ENCODE results near the gene ISG15. TPM values are rescaled to one million over a fixed set of nuclear protein-coding genes. Genes with fewer than 3 reads are reported as not detected.

The ISG15 gene
- total RNA-seq, 2 donors from 2014 or later: 46.6 to 48.4 TPM

DNA sequence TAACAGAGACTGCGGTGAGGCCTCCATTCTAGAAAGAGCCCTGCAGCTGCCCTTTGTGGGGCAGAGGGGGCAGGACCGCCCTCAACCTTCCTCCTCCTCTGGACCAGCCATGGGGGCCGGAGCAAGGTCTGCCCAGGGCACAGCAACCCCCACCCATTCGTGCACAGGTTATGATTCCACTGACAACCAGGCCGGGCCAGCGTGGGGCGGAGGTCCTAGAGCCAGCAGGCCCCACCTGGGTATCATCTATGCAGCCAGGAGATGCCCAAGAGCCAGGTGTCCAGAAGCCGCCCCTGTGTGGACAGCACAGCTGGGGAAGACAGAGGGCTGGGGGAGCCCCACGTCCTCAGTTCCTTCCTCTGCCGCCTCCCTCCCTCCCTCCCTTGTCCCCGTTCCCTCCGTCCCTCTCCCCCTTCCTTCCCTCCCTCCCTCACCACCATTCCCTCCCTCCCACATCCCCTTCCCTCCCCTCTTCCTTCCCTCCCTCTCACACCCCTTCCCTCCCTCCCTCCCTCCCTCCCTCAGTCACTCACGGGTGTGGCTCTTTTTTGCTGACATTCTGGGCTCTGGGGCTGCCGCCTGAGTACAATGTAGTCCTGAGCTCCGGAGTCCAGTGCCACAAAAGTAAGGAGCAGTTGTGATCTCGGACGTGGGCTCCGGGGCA is 48.5 kb downstream of the ISG15 start:
- no peak overlapping the region for H3K4me3 ChIP-seq (ENCODE audit: low read length)
- TF ChIP-seq, protein P1, sequence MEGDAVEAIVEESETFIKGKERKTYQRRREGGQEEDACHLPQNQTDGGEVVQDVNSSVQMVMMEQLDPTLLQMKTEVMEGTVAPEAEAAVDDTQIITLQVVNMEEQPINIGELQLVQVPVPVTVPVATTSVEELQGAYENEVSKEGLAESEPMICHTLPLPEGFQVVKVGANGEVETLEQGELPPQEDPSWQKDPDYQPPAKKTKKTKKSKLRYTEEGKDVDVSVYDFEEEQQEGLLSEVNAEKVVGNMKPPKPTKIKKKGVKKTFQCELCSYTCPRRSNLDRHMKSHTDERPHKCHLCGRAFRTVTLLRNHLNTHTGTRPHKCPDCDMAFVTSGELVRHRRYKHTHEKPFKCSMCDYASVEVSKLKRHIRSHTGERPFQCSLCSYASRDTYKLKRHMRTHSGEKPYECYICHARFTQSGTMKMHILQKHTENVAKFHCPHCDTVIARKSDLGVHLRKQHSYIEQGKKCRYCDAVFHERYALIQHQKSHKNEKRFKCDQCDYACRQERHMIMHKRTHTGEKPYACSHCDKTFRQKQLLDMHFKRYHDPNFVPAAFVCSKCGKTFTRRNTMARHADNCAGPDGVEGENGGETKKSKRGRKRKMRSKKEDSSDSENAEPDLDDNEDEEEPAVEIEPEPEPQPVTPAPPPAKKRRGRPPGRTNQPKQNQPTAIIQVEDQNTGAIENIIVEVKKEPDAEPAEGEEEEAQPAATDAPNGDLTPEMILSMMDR (conservative IDR thresholded peaks at IDR 0.05): no peak
- Mint-ChIP-seq H3K9me3 (no peaks in the 10 kb centered on the region), H3K27ac (no peak overlapping the region), H3K36me3 (ENCODE audit: low read depth) (no peaks in the 10 kb centered on the region), H3K4me1 (no peaks in the 10 kb centered on the region), H3K27me3 (ENCODE audit: insufficient read depth) (peaks cover 73% of the 10 kb centered on the region), H3K4me3 (no peak overlapping the region)
- H3K27ac ChIP-seq (ENCODE audit: low read depth, low read length): no peak overlapping the region
- H3K9ac ChIP-seq (ENCODE audit: extremely low read depth, low read length, poor library complexity, severe bottlenecking): no peak overlapping the region
- no peaks in the 10 kb centered on the region for H3K36me3 ChIP-seq (ENCODE audit: control insufficient read depth, insufficient read depth, low read length)
- no peaks in the 10 kb centered on the region for H3K9me3 ChIP-seq (ENCODE audit: control insufficient read depth, low read length)
- H3K27me3 ChIP-seq (ENCODE audit: control insufficient read depth, insufficient read depth, low read length, poor library complexity, severe bottlenecking): peaks cover 69% of the 10 kb centered on the region
- DNase-seq: no peak
- no peaks in the 10 kb centered on the region for H3K4me1 ChIP-seq (ENCODE audit: control insufficient read depth, insufficient read depth, low read length)
- 51 to 72% methylated on average over 6 to 16 of the region's 18 CpGs for WGBS, 2 experiments (ENCODE audit: insufficient coverage in 1 of 2, insufficient read length in 1 of 2)

GRCh38 chr1:1062348-1063163 is 49.3 kb downstream of the ISG15 start:
- H3K27me3 ChIP-seq (ENCODE audit: control insufficient read depth, insufficient read depth, low read length, poor library complexity, severe bottlenecking): peaks cover 70% of the 10 kb centered on the region
- Mint-ChIP-seq H3K27ac (no peak overlapping the region), H3K27me3 (ENCODE audit: insufficient read depth) (peaks cover 69% of the 10 kb centered on the region), H3K36me3 (ENCODE audit: low read depth) (no peaks in the 10 kb centered on the region), H3K4me1 (no peaks in the 10 kb centered on the region), H3K9me3 (no peaks in the 10 kb centered on the region), H3K4me3 (no peak overlapping the region)
- H3K9me3 ChIP-seq (ENCODE audit: control insufficient read depth, low read length): no peaks in the 10 kb centered on the region
- no peak overlapping the region for H3K4me3 ChIP-seq (ENCODE audit: low read length)
- no peak overlapping the region for H3K27ac ChIP-seq (ENCODE audit: low read depth, low read length)
- TF ChIP-seq, protein P1 (conservative IDR thresholded peaks at IDR 0.05): no peak
- no peak for DNase-seq
- H3K4me1 ChIP-seq (ENCODE audit: control insufficient read depth, insufficient read depth, low read length): no peaks in the 10 kb centered on the region
- WGBS, 2 experiments (ENCODE audit: insufficient coverage in 1 of 2, insufficient read length in 1 of 2): 40 to 59% methylated on average over 16 to 29 of the region's 29 CpGs
- H3K36me3 ChIP-seq (ENCODE audit: control insufficient read depth, insufficient read depth, low read length): no peaks in the 10 kb centered on the region
- no peak overlapping the region for H3K9ac ChIP-seq (ENCODE audit: extremely low read depth, low read length, poor library complexity, severe bottlenecking)

DNA sequence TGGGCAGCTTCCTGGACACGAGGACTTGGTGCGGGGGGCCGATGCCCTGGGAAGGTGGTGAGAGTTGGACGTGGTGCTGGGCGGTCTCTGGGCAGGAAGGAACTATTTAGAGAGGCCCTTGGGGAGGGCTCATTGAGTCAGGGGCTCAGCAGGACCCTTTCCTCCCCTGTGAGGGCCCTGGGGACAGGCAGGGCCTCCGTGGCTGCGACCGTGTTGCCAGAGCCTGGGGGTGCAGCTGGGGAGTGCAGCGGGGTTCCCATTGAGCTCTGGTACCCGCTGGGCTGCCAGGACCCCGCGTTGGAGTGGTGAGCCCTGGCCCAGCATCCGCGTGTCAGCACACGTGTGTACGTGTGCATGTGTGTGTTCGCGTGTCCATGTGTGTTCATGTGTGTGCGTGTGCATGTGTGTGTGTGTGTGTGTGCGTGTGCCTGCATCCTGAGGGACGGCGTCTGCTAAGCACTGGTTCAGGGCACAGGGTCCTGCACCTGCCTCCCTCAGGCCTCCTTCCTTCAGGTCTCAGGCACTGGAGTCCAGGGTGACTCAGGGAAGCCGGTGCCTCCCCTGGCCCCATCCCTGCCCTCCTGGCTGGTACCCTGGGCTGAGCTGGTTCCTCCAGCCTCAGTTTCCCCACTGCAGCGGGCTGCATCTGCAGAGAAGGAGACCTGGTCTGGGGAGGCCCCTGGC is 50.1 kb downstream of the ISG15 start:
- TF ChIP-seq, protein P1 (conservative IDR thresholded peaks at IDR 0.05): no peak
- Mint-ChIP-seq H3K27ac (no peak overlapping the region), H3K27me3 (ENCODE audit: insufficient read depth) (peaks cover 67% of the 10 kb centered on the region), H3K36me3 (ENCODE audit: low read depth) (no peaks in the 10 kb centered on the region), H3K4me3 (no peak overlapping the region), H3K4me1 (no peaks in the 10 kb centered on the region), H3K9me3 (no peaks in the 10 kb centered on the region)
- H3K27me3 ChIP-seq (ENCODE audit: control insufficient read depth, insufficient read depth, low read length, poor library complexity, severe bottlenecking): peaks cover 70% of the 10 kb centered on the region
- H3K9me3 ChIP-seq (ENCODE audit: control insufficient read depth, low read length): no peaks in the 10 kb centered on the region
- no peaks in the 10 kb centered on the region for H3K4me1 ChIP-seq (ENCODE audit: control insufficient read depth, insufficient read depth, low read length)
- no peak overlapping the region for H3K27ac ChIP-seq (ENCODE audit: low read depth, low read length)
- no peak for DNase-seq
- 58 to 78% methylated on average over 11 to 24 of the region's 24 CpGs for WGBS, 2 experiments (ENCODE audit: insufficient coverage in 1 of 2, insufficient read length in 1 of 2)
- H3K36me3 ChIP-seq (ENCODE audit: control insufficient read depth, insufficient read depth, low read length): no peaks in the 10 kb centered on the region
- no peak overlapping the region for H3K4me3 ChIP-seq (ENCODE audit: low read length)
- no peak overlapping the region for H3K9ac ChIP-seq (ENCODE audit: extremely low read depth, low read length, poor library complexity, severe bottlenecking)

Other genes starting within 250 kb of the ISG15 start
- 100 to 1,000 TPM; 152 to 156 TPM for gene SAMD11, start 89.6 kb upstream of the ISG15 start, total RNA-seq
- 10 to 100 TPM; 83.5 to 97.3 TPM for gene NOC2L, start 54.2 kb upstream of the ISG15 start, total RNA-seq
- 10 to 100 TPM; 49.2 to 58.2 TPM for gene KLHL17, start 52.9 kb upstream of the ISG15 start, total RNA-seq
- gene PLEKHN1, start 47.0 kb upstream of the ISG15 start, total RNA-seq: 1 to 10 TPM; 1.5 to 4.6 TPM
- not detected for gene PERM1, start 31.4 kb upstream of the ISG15 start, total RNA-seq
- gene HES4, start 13.4 kb upstream of the ISG15 start, total RNA-seq: 10 to 100 TPM; 16.1 to 19.7 TPM
- gene AGRN, start 6.6 kb downstream of the ISG15 start, total RNA-seq: 100 to 1,000 TPM; 269 to 288 TPM
- gene RNF223, start 60.8 kb downstream of the ISG15 start, total RNA-seq: not detected
- 10 to 100 TPM; 23.1 to 29.5 TPM for gene C1orf159, start 102.6 kb downstream of the ISG15 start, total RNA-seq
- 1 to 10 TPM in 1 of 2 donors, under 1 TPM in 1; 0.93 to 1.2 TPM for gene TTLL10, start 160.4 kb downstream of the ISG15 start, total RNA-seq
- 1 to 10 TPM in 1 of 2 donors, under 1 TPM in 1; 0.95 to 1.7 TPM for gene TNFRSF18, start 193.1 kb downstream of the ISG15 start, total RNA-seq
- gene TNFRSF4, start 200.7 kb downstream of the ISG15 start, total RNA-seq: under 1 TPM in 1 of 2 donors, not detected in 1; 0.20 TPM
- gene SDF4, start 218.5 kb downstream of the ISG15 start, total RNA-seq: 10 to 100 TPM; 85.9 to 95.6 TPM
- 10 to 100 TPM; 24.8 to 31.5 TPM for gene B3GALT6, start 218.7 kb downstream of the ISG15 start, total RNA-seq
- 10 to 100 TPM in 1 of 2 donors, 1 to 10 TPM in 1; 8.1 to 13.5 TPM for gene C1QTNF12, start 233.2 kb downstream of the ISG15 start, total RNA-seq

All from endodermal cell (in vitro differentiated cells).